ENCODE measurements around the gene SLC7A1.

DNA sequence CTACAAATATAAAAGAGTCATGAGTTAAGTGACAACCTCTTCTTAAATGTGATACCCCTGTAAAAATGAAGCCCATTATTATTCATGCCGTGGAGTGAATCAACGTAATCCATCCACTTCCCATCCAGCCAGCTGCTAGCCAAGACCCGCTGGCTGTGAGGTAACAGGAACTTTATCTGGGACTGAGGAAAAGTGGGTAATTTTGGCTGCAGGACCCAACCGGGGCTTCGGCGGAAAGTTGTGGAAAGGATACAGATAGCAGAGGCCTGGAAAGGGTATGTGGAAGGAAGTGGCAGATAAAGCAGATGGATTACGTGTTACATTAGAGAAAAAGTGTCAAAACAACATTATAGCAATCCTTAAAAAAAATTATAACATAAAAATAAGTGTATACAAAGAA, 48.3 kb downstream of the SLC7A1 start:
- TF ChIP-seq, protein P1, sequence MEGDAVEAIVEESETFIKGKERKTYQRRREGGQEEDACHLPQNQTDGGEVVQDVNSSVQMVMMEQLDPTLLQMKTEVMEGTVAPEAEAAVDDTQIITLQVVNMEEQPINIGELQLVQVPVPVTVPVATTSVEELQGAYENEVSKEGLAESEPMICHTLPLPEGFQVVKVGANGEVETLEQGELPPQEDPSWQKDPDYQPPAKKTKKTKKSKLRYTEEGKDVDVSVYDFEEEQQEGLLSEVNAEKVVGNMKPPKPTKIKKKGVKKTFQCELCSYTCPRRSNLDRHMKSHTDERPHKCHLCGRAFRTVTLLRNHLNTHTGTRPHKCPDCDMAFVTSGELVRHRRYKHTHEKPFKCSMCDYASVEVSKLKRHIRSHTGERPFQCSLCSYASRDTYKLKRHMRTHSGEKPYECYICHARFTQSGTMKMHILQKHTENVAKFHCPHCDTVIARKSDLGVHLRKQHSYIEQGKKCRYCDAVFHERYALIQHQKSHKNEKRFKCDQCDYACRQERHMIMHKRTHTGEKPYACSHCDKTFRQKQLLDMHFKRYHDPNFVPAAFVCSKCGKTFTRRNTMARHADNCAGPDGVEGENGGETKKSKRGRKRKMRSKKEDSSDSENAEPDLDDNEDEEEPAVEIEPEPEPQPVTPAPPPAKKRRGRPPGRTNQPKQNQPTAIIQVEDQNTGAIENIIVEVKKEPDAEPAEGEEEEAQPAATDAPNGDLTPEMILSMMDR (IDR thresholded peaks at IDR 0.05 in 4 of 5, conservative IDR thresholded peaks at IDR 0.05 in 1 of 5), result no peak
- no peak for TF ChIP-seq POLR2A (IDR thresholded peaks at IDR 0.05)
